DLD1 (cell line): ENCODE data around the gene UMODL1.

Source experiments
- in situ Hi-C: cut with HindIII; loops from 2 replicates; pipeline ENCODE4 v1.10.0; 2017; ENCODE audit warnings: low sequenced_read_pairs

UMODL1 gene

DNA sequence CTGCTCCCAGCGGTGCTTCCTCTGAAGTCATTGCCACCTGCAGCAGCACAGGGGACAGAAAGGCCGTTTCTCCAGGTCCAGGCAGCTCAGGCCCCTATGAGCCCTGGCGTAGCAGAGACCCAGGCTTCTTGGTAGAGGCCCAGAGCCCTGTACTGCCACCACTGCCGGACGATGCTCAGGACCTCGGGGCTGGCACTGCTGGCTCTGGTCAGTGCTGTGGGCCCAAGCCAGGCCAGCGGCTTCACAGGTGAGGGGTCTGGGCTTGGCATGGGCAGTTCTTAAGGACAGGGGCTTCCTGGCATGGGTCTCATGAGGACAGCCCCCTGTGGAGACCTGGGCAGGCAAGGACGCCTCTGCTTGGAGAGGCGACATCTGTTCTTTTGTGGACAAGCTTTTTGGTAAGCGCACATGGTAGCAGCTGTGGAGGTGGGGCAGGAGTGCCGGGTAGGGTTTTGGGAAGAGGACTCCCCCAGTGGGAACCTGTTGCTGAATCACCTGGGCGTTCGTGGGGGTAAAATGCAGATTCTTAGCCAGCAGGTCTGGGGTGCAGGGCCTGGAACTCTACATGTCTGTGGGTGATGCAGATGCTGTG is at the start of gene UMODL1:
Gene UMODL1, plus strand, starts transcription at position 172 of the 592 bp plus-strand sequence. Its CDS starts 0 bp downstream, at position 172.
- in situ Hi-C loops = loop anchor here (5.0 kb wide), 1 partner anchor 64 kb away; no protein-coding TSS in a partner anchor

- in situ Hi-C loops = no loop called here
These were observed 49.6 kb upstream of the UMODL1 start for GRCh38 chr21:42021371-42022090.

- in situ Hi-C loops = no loop called here
These were observed 49.1 kb upstream of the UMODL1 start for GRCh38 chr21:42022091-42022430.

GRCh38 chr21:42022906-42023305 is 48.2 kb upstream of the UMODL1 start:
- in situ Hi-C loops = no loop called here

- in situ Hi-C loops = no loop called here
These were observed 45.6 kb upstream of the UMODL1 start for GRCh38 chr21:42025376-42026081.

DNA sequence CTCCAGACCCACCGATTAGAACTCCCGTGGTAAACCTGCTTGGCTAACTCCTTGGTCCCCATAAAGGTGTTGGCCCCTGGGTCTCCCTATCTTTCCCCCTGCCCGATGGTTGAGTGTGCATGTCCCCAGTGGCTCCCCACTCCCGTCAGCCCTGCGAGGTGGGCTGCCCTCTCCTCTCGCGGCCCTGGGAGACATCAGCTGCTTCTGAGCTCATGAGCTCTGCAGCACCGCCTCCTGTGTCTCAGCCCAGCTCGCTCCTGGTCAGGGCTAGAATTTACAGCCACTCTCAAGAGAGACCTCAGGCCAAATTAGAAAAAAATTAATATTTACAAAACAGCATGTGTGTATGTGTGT is 45.1 kb upstream of the UMODL1 start:
- in situ Hi-C loops = no loop called here

GRCh38 chr21:42027085-42027821 is 43.9 kb upstream of the UMODL1 start:
- in situ Hi-C loops = no loop called here

DNA sequence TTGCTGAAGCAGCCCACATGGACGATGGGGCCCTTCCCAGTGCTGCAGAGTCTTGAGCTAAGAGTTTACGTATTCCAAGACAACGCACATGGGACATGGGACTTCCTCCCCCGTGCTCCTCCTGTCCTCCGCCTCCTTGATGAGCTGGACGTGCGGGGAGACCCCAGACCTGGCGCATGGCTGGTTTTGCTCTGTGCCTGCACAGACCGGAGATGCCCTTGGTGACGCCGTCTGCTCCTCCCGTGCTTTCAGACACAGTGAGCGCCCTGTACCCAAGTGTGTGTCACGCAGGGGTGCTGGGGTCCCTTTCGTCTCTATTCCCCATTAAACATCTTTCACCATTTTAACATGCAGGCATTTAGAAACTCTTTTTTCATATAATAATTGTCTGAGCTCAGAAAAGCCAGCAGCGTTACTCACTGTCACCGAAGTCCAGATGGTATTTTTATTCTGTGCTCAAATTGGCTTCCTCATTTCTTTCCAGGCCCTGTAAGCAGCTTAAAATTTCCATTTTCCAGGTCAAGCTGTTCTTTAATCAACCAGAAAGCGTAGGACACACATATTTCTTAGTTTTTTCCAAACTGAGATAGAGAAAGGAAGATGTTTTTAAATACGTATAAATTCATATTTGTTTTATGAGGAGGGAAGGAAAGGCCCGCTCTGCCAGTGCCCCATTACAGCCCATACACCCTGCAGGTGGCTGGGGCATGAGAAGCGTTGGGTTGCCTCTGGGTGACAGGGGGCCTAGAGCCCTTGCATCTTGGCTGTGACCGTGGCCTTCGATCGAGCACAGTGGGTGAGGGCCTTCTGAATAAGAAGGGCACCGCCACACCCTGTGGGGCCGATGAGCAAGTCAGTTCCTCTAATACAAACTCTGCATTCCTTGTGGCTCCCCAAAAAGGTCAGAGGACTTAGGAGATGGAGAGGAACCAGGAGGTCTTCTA is 43.0 kb upstream of the UMODL1 start:
- in situ Hi-C loops = no loop called here

- in situ Hi-C loops = no loop called here
These were observed 42.2 kb upstream of the UMODL1 start for GRCh38 chr21:42028766-42029425.

DNA sequence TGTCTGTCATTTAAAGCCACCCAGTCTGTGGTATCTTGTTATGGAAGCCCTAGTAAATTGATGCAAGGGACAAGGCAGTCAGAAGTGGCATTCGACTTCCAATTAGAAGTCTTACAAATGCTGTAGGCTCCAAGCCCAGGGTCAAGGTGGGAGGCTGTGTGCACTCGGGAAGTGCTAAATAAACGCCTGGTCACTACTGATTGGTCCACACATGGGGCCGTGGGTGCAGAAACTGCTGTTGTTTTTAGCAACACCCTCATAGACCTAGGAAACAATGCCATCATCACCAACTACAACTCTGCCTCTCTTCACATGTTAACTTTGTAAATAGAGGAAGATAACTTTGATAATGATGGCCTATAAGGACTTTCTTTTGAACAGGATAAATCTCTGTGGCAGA is 40.8 kb upstream of the UMODL1 start:
- in situ Hi-C loops = no loop called here

GRCh38 chr21:42031241-42031640 is 39.9 kb upstream of the UMODL1 start:
- in situ Hi-C loops = no loop called here

DNA sequence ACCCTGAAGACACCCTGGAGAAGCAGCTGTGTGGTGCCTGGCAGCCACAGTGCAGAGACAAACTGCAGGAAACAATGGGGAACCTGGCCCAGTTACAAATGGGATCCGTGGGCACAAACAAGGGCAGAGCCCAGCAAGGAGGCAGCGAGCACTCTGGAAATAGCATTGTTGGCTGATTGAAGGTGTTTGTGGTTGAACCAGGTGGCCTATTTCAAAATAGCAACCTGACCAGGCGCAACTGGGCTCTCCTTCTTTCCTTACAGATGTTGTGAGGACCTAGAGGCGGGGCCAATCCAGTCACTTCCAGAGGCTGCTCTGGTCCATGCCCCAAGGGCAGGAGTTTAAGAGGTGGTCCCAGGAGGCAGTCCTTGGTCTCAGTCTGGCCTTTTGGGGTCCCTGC is 39.3 kb upstream of the UMODL1 start:
- in situ Hi-C loops = no loop called here

GRCh38 chr21:42032266-42032665 is 38.9 kb upstream of the UMODL1 start:
- in situ Hi-C loops = no loop called here

DNA sequence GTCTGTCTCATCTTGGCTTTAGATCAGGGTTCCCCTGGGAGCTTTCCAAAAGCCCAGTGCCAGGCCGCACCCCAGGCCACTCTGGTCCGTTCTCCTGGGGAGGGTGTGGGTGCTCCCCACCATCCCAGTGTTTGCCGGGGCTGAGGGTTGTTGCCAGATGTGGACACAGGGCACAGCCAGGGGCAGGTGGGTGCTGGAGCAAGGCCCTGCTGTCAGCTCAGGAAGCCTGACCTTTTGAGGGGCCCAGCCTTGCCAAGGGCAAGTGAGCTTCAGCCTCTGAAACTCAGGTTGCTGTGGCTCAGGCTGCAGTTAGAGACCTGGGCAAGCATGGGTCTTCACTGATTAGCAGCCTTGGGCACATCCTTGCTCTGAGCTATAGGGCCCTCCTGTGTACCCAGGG is 38.1 kb upstream of the UMODL1 start:
- in situ Hi-C loops = no loop called here

DNA sequence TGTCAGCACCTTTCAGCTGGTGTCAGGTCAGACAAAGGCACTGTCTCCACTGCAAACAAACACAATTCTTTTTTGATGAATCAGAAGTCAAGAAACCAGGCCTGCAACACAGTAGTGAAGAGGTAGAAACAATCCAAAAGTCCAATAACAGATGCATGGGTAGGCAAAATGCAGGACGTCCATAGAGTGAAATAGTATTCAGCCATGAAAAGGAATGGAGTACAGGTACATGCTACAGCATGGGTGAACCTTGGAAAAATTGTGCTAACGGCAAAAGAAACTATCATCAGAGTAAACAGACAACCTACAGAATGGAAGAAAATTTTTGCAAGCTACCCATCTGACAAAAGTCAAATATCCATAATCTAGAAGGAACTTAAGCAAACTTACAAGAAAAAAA is 34.8 kb upstream of the UMODL1 start:
- in situ Hi-C loops = no loop called here

DNA sequence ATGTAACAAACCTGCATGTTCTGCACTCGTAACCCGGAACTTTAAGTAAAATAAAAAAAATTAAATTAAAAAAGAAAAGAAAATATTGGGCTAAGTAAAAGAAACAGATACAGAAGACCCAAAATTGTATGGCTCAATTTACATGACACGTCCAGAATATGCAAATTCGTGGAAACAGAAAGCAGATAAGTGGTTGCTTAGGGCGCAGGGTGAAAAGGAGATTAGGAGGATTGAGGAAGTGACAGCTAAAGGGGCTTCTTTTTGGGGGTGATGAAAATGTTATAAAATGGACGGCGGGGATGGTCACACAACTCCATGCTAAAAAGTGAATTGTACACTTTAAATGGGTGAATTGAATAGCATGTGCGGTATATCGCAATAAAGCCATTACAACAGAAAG is 33.6 kb upstream of the UMODL1 start:
- in situ Hi-C loops = no loop called here

GRCh38 chr21:42037943-42038342 is 33.2 kb upstream of the UMODL1 start:
- in situ Hi-C loops = no loop called here

DNA sequence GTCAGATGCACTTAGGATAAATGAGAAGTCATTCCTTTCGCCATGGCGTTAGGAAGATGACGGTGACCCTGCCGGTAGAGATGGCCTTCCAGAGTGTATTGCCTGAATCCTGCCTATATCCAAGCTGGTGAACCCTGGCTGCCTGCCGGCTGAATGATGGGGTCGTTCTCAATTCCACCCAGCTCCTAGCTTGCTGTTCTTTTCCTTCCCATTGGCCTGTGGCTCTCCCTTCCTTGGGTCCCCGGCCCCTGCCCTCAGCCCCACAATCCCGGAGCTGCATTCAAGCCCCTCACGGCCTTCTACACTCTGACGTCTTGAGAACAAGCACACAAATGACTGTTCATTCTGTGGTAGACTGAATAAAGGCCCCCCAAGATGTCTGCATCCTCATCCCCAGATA is 32.7 kb upstream of the UMODL1 start:
- in situ Hi-C loops = no loop called here

DNA sequence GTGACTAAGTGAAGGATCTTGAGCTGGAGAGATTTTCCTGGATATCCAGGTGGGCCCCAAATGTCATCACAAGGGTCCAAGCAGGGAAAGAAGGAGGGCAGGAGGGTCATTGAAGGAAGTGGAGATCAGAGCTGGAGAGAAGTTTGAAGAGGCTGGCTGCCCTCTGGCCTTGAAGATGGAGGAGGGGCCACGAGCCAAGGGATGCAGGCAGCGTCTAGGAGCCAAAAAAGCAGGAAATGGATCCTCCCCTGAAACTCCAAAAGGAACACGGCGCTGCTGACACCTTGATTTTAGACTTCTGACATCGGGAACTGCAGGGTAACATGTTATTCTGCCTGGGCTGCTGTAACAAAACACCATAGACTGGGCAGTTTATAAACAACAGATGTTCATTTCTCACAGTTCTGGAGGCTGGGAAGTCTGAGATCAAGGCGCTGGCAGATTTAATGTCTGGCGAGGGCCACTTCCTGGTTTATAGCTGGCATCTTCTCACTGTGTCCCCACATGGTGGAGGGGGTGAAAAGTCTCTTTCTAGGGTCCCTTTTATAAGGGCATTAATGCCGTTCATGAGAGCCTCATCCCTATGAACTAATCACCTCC is 32.2 kb upstream of the UMODL1 start:
- in situ Hi-C loops = no loop called here

DNA sequence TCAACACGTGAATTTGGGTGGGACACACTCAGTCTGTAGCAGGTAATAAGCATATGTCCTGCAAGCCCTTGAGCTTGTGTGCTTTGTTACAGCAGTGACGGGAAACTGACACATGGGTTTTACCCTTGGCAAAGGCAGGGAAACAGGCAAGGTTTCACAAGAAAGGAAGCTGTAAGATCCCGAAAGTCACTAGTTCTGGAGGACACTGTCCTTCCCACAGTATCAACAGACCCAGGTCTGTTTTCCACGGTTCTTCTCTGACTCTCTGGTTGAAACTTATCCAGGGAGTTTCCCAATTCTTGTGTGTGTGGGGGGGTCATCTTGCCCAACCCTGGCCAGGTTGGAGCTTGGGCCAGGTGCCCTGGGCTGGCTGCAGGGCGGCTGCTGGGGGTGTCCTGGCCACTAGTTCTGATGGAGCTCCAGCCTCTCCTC is 31.6 kb upstream of the UMODL1 start:
- in situ Hi-C loops = no loop called here
